CD14-positive monocyte (primary cell): ENCODE measurements around the gene CDYL2. TPM values are rescaled to one million over a fixed set of nuclear protein-coding genes. Genes with fewer than 3 reads are reported as not detected.

Experiments
- DNase-seq, 3 donors: peaks; one replicate each; pipeline ENCODE4 v3.0.0-alpha.2; 2011 to 2022
- H2AFZ ChIP-seq: 2 replicates; pipeline ENCODE4 v1.6.0; 2012; ENCODE audit warnings: mild to moderate bottlenecking, low read depth, low read length, inconsistent platforms; ENCODE audit not compliant: insufficient read depth, poor library complexity, severe bottlenecking
- H3K27ac ChIP-seq, 2 donors: 1 replicate in 1 of 2; 2 replicates in 1 of 2; pipeline ENCODE4 v1.5.1; 2012 to 2013; ENCODE audit warnings: low read length in 2 of 2, control low read depth in 1 of 2, inconsistent platforms in 1 of 2, low read depth in 1 of 2, mild to moderate bottlenecking in 1 of 2
- H3K27me3 ChIP-seq, 2 donors: one replicate each; pipeline versions ENCODE4 v1.6.0 to v1.6.1; 2011 to 2013; ENCODE audit warnings: low read length in 2 of 2; ENCODE audit not compliant: control insufficient read depth in 2 of 2, insufficient read depth in 2 of 2
- H3K36me3 ChIP-seq, 2 donors: replicated peaks in 1 of 2; 1 replicate in 1 of 2; 2 replicates in 1 of 2; pipeline versions ENCODE4 v1.5.1 to v1.6.1; 2012 to 2013; ENCODE audit warnings: low read length in 2 of 2, control low read depth in 1 of 2, inconsistent platforms in 1 of 2, mild to moderate bottlenecking in 1 of 2; ENCODE audit not compliant: insufficient read depth in 2 of 2, control insufficient read depth in 1 of 2
- H3K4me1 ChIP-seq, 2 donors: 1 replicate in 1 of 2; 2 replicates in 1 of 2; pipeline versions ENCODE4 v1.5.1 to v1.6.1; 2012 to 2013; ENCODE audit warnings: low read length in 2 of 2, control low read depth in 1 of 2, inconsistent platforms in 1 of 2, mild to moderate bottlenecking in 1 of 2, moderate library complexity in 1 of 2; ENCODE audit not compliant: insufficient read depth in 2 of 2, control insufficient read depth in 1 of 2
- H3K4me2 ChIP-seq: replicated peaks from 2 replicates; pipeline ENCODE3; 2012; ENCODE audit warnings: low read length, moderate library complexity, mild to moderate bottlenecking; ENCODE audit not compliant: poor library complexity, severe bottlenecking; ENCODE audit errors: extremely low read depth
- H3K4me3 ChIP-seq, 3 experiments: fragments of 200-600 bp in 1 of 3; sonication (generic) in 1 of 3; replicated peaks in 1 of 3; 1 replicate in 2 of 3; 2 replicates in 1 of 3; pipeline ENCODE4 v1.5.1; 2011 to 2013; ENCODE audit warnings: low read length in 3 of 3, mild to moderate bottlenecking in 3 of 3, control low read depth in 2 of 3, low read depth in 2 of 3, inconsistent platforms in 1 of 3, moderate library complexity in 1 of 3
- H3K79me2 ChIP-seq: 2 replicates; pipeline ENCODE4 v1.6.0; 2012; ENCODE audit warnings: mild to moderate bottlenecking, control low read depth, inconsistent platforms, low read length, moderate library complexity; ENCODE audit not compliant: insufficient read depth
- H3K9ac ChIP-seq: 2 replicates; pipeline ENCODE4 v1.6.0; 2017; ENCODE audit warnings: low read length, mild to moderate bottlenecking; ENCODE audit not compliant: insufficient read depth, poor library complexity, severe bottlenecking
- H3K9me3 ChIP-seq, 2 donors: replicated peaks in 1 of 2; 1 replicate in 1 of 2; 2 replicates in 1 of 2; pipeline versions ENCODE4 v1.5.1 to v1.6.1; 2012 to 2013; ENCODE audit warnings: low read length in 2 of 2, control low read depth in 1 of 2; ENCODE audit not compliant: control insufficient read depth in 1 of 2, insufficient read depth in 1 of 2
- H4K20me1 ChIP-seq: 2 replicates; pipeline ENCODE4 v1.6.0; 2012; ENCODE audit warnings: mild to moderate bottlenecking, low read length, control low read depth, moderate library complexity; ENCODE audit not compliant: insufficient read depth
- H3K27ac Mint-ChIP-seq, 7 donors: one replicate each; pipeline ENCODE4 v1.8.0; 2020; ENCODE audit warnings: mild to moderate bottlenecking in 7 of 7, mixed read lengths in 7 of 7, moderate library complexity in 6 of 7, inconsistent platforms in 2 of 7
- H3K27me3 Mint-ChIP-seq, 3 donors: one replicate each; pipeline ENCODE4 v1.8.0; 2021 to 2022; ENCODE audit warnings: low read depth in 3 of 3, mild to moderate bottlenecking in 3 of 3, mixed read lengths in 3 of 3, moderate library complexity in 3 of 3, inconsistent platforms in 1 of 3
- H3K36me3 Mint-ChIP-seq, 2 donors: one replicate each; pipeline ENCODE4 v1.8.0; 2020; ENCODE audit warnings: mixed read lengths in 2 of 2, inconsistent platforms in 1 of 2, mild to moderate bottlenecking in 1 of 2
- H3K4me1 Mint-ChIP-seq: one replicate; pipeline ENCODE4 v1.8.0; 2020; ENCODE audit warnings: mild to moderate bottlenecking, mixed read lengths
- H3K4me3 Mint-ChIP-seq, 2 donors: one replicate each; pipeline ENCODE4 v1.8.0; 2020; ENCODE audit warnings: mild to moderate bottlenecking in 2 of 2, mixed read lengths in 2 of 2, moderate library complexity in 1 of 2
- H3K9me3 Mint-ChIP-seq, 7 donors: one replicate each; pipeline ENCODE4 v1.8.0; 2020 to 2022; ENCODE audit warnings: mixed read lengths in 7 of 7, mild to moderate bottlenecking in 6 of 7, moderate library complexity in 6 of 7, inconsistent platforms in 2 of 7
- WGBS: methylation state at CpG from one replicate; pipeline ENCODE4 v1.1.5; 2013; ENCODE audit warnings: missing lambda C conversion rate; ENCODE audit not compliant: insufficient coverage; 5-methylcytosine and 5-hydroxymethylcytosine counted together
- intact Hi-C, 2 donors: fragments of 100-400 bp; cut with micrococcal nuclease; formaldehyde crosslinking; loops; one replicate each; pipeline versions ENCODE4 v1.15.0 to v1.15.1; 2023
- polyA plus RNA-seq, 3 donors: library from polyadenylated mRNA; depleted of rRNA in 1 of 3; unstranded in 2 of 3; stranded (reverse) in 1 of 3; fragments of 300-500 nt in 2 of 3; fragments of >200 nt in 1 of 3; fragmentation: Illumina TruSeq in 2 of 3; gene quantifications; 1 replicate in 2 of 3; 2 replicates in 1 of 3; pipeline ENCODE4 v1.2.3, GENCODE V29; 2012 to 2021
- TF ChIP-seq, protein P1 (sequence below): fragments of 200-600 bp; IDR thresholded peaks from one replicate; pipeline ENCODE4 v1.8.0; 2022; ENCODE audit warnings: antibody characterized with exemption, mild to moderate bottlenecking

Gene CDYL2
- polyA plus RNA-seq, 3 donors = 0.42 to 2.6 (median 0.93) TPM

DNA sequence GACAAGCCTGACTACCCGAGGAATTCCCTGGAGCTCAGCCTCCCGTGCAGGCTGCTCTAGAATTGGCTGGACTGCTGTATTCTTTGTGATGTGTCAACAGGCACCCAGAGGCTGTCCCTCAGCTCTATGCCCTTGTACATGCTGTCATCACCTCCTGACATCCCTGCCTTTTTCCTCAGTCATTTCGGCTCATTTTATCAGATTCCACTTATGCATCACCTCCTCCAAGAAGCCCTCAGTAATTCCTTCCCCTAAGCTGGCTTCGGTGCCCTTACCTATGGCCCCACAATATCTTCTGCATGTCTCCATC lies 137.2 kb downstream of the CDYL2 start:
- peaks cover 15 to 31% of the 10 kb centered on the region in 2 donors for H3K4me1 ChIP-seq
- H3K9me3 ChIP-seq = peaks cover 6 to 16% of the 10 kb centered on the region in 2 donors
- TF ChIP-seq, protein P1, sequence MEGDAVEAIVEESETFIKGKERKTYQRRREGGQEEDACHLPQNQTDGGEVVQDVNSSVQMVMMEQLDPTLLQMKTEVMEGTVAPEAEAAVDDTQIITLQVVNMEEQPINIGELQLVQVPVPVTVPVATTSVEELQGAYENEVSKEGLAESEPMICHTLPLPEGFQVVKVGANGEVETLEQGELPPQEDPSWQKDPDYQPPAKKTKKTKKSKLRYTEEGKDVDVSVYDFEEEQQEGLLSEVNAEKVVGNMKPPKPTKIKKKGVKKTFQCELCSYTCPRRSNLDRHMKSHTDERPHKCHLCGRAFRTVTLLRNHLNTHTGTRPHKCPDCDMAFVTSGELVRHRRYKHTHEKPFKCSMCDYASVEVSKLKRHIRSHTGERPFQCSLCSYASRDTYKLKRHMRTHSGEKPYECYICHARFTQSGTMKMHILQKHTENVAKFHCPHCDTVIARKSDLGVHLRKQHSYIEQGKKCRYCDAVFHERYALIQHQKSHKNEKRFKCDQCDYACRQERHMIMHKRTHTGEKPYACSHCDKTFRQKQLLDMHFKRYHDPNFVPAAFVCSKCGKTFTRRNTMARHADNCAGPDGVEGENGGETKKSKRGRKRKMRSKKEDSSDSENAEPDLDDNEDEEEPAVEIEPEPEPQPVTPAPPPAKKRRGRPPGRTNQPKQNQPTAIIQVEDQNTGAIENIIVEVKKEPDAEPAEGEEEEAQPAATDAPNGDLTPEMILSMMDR = no peak
- H4K20me1 ChIP-seq = no peaks in the 10 kb centered on the region
- H3K36me3 ChIP-seq = no peaks in the 10 kb centered on the region
- Mint-ChIP-seq H3K4me3 (no peak overlapping the region), H3K9me3 (peaks cover 11 to 19% (median 15%) of the 10 kb centered on the region in 7 donors), H3K36me3 (peaks cover 16 to 17% of the 10 kb centered on the region in 2 donors), H3K4me1 (peaks cover 31% of the 10 kb centered on the region), H3K27ac (peak overlapping the region in 1 of 7 donors; percentile 3), H3K27me3 (peaks cover 2 to 5% (median 5%) of the 10 kb centered on the region in 3 donors)
- 100% methylated on average over 2 of the region's 4 CpGs for WGBS
- H3K4me3 ChIP-seq = no peak overlapping the region
- no peaks in the 10 kb centered on the region for H3K79me2 ChIP-seq
- no peaks in the 10 kb centered on the region for H3K27me3 ChIP-seq
- no peak overlapping the region for H3K9ac ChIP-seq
- no peak for DNase-seq
- intact Hi-C loops = loop anchor here in 1 of 2 donors (10.0 kb wide), 1 partner anchor 158 kb away; no protein-coding TSS in a partner anchor
- H2AFZ ChIP-seq = no peak overlapping the region
- H3K4me2 ChIP-seq = no peak overlapping the region
- H3K27ac ChIP-seq = no peak overlapping the region

DNA sequence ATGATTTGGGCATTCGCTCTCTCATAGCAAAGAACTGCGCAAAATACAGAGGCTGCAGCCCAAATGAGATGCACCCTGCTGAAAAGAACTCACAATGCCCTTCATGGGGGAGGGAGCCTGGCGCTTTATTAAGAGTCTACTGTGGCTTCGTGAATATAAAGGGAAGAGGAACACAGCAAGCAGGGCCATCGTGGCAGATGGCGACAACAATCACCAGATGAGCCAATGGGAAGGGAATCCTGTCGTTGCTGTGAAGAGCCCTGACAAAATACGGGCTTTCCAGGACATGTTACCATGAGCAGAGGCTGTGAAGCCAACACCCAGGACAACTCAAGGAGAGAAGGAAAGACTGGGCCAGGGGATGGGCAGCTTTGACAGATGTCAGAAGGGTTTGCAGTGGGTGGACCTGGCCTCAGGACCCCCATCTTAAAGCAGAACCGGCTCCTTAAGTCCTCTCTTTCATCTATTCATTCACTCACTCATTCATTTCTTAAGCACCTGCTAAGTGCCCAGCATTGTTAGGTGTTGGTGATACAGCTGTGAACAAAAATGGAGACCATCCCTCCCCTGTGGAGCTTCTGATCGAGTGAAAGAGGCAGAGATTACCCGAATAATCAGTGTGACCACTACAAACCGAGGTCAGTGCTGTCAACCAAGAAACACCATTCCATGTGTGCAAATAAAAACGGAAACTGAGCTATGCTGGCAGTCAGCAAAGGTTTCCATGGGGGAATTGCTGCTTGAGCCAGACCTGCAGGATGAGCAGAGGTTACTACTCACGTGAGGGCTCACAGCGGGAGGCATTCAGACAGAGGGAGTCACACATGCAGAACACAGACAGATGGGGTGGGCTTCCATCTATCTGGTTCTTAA lies 137.8 kb downstream of the CDYL2 start:
- peaks cover 6 to 16% of the 10 kb centered on the region in 2 donors for H3K9me3 ChIP-seq
- WGBS = 81% methylated on average over 9 of the region's 15 CpGs
- Mint-ChIP-seq H3K27me3 (peaks cover 2 to 5% (median 5%) of the 10 kb centered on the region in 3 donors), H3K36me3 (peaks cover 17 to 20% of the 10 kb centered on the region in 2 donors), H3K27ac (peak overlapping the region in 1 of 7 donors; percentile 65), H3K4me3 (no peak overlapping the region), H3K4me1 (peaks cover 29% of the 10 kb centered on the region), H3K9me3 (peaks cover 13 to 19% (median 15%) of the 10 kb centered on the region in 7 donors)
- no peaks in the 10 kb centered on the region for H4K20me1 ChIP-seq
- no peaks in the 10 kb centered on the region for H3K36me3 ChIP-seq
- H3K27me3 ChIP-seq = no peaks in the 10 kb centered on the region
- no peak for DNase-seq
- H3K4me2 ChIP-seq = no peak overlapping the region
- H3K79me2 ChIP-seq = no peaks in the 10 kb centered on the region
- TF ChIP-seq, protein P1 = no peak
- no peak overlapping the region for H3K27ac ChIP-seq
- H3K4me3 ChIP-seq = no peak overlapping the region
- no peak overlapping the region for H2AFZ ChIP-seq
- no peak overlapping the region for H3K9ac ChIP-seq
- intact Hi-C loops = loop anchor here in 1 of 2 donors (10.0 kb wide), 1 partner anchor 158 kb away; no protein-coding TSS in a partner anchor
- H3K4me1 ChIP-seq = peaks cover 15 to 27% of the 10 kb centered on the region in 2 donors
